NB4 (cell line): ENCODE results near the gene THSD4.

ENCODE experiments used
- DNase-seq: peaks from one replicate; pipeline ENCODE4 v3.0.0; 2010; ENCODE audit warnings: low read depth
- H3K4me3 ChIP-seq: one replicate; pipeline ENCODE4 v1.5.1; 2011; ENCODE audit warnings: mild to moderate bottlenecking, low read depth, low read length, moderate library complexity
- MAX ChIP-seq: IDR thresholded peaks from 2 replicates; pipeline ENCODE4 v1.6.1; 2011; ENCODE audit warnings: low read depth, low read length
- MYC ChIP-seq: IDR thresholded peaks from 2 replicates; pipeline ENCODE4 v1.6.1; 2011; ENCODE audit warnings: low read depth, low read length
- POLR2A ChIP-seq: IDR thresholded peaks from 2 replicates; pipeline ENCODE4 v1.6.1; 2011; ENCODE audit warnings: mild to moderate bottlenecking; ENCODE audit not compliant: insufficient read length; ENCODE audit errors: extremely low read depth
- TF ChIP-seq, protein P1 (sequence below): IDR thresholded peaks from one replicate; pipeline ENCODE4 v1.5.1; 2012; ENCODE audit warnings: low read depth, low read length

THSD4 gene

DNA sequence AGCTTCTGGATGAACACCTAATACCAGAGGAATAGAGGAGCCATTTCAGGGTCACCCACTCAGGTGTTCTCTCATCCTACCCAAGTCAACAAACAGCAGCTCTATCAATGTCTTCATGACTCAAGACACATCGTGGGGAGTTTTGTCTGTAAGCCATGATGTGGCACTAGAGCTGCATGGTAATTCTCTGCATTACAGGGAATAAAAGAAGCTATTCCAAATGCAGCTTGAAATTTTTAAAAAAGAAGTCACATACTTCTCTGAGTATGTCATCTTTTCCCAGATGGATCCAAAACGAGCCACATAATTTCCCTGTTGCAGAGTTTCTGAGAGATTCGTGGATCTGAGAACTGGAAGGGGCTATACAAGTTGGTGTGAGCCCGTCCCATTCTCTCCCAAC lies 6.1 kb upstream of the THSD4 start:
- DNase-seq: no peak
- no peak overlapping the region for H3K4me3 ChIP-seq
- no peak for TF ChIP-seq MYC
- TF ChIP-seq, protein P1, sequence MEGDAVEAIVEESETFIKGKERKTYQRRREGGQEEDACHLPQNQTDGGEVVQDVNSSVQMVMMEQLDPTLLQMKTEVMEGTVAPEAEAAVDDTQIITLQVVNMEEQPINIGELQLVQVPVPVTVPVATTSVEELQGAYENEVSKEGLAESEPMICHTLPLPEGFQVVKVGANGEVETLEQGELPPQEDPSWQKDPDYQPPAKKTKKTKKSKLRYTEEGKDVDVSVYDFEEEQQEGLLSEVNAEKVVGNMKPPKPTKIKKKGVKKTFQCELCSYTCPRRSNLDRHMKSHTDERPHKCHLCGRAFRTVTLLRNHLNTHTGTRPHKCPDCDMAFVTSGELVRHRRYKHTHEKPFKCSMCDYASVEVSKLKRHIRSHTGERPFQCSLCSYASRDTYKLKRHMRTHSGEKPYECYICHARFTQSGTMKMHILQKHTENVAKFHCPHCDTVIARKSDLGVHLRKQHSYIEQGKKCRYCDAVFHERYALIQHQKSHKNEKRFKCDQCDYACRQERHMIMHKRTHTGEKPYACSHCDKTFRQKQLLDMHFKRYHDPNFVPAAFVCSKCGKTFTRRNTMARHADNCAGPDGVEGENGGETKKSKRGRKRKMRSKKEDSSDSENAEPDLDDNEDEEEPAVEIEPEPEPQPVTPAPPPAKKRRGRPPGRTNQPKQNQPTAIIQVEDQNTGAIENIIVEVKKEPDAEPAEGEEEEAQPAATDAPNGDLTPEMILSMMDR: no peak
- TF ChIP-seq MAX: no peak
- TF ChIP-seq POLR2A: no peak

DNA sequence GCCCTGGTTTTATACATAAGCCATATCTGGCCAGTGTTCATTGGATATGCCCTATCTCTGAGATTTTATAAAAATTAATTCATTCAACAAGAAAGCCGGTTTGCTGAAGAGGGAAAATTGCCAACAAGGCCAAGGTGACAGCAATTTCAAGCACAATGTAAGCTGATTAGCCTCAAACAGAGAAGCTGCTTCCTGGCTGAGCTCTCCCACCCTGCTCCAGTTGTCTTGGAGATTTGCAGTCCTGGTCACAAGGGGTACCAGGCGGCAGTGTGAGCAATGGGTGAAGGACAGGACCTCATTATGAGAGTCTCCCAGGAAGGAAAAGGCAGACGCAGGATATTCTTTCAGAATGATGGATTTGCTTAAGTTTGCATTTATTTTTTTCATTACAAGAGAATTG lies 5.4 kb upstream of the THSD4 start:
- H3K4me3 ChIP-seq: no peak overlapping the region
- no peak for DNase-seq
- TF ChIP-seq, protein P1: no peak
- TF ChIP-seq MAX: no peak
- no peak for TF ChIP-seq POLR2A
- TF ChIP-seq MYC: no peak

DNA sequence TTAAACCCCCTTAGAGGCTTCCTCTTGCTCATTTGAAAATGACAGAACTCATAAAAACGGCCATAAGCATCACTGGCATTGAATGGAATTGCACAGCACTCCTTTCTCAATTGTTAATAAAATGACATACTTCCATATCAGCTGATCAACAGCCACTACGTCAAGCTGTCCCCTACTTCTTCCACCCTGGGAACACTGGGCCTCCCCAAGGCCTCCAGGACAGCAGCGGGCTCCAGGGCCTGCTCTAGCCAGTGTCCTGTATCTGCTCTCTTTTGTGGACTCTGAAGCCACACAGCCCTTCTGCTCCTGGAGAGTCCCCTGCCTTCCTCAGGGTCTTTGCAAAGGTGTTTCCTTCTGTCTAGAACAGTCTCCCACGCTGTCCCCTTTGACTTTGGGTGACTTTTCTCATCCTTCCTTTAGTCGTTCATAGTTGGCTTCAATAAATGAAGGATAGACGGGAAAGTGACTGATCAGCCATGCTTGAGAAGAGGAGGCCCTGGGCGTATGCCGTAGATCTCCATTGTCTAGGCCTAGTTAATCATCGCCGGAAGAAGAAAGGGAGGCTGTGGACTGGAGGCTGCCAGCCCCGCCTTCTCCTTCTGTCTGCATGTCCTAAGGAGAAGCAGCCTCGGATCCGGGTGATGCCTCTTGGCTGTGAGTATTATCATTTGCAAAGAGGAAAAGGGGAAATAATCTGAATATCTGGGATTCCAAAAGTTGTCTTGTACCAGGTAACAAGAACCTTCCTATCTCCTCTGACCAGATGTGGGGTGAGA lies 4.7 kb upstream of the THSD4 start:
- TF ChIP-seq MAX (no peak), POLR2A (no peak), MYC (no peak)
- TF ChIP-seq, protein P1: no peak
- DNase-seq: no peak
- H3K4me3 ChIP-seq: no peak overlapping the region

GRCh38 chr15:71111181-71111565 lies 4.1 kb upstream of the THSD4 start:
- no peak for DNase-seq
- TF ChIP-seq MAX (no peak), MYC (no peak), POLR2A (no peak)
- TF ChIP-seq, protein P1: no peak

DNA sequence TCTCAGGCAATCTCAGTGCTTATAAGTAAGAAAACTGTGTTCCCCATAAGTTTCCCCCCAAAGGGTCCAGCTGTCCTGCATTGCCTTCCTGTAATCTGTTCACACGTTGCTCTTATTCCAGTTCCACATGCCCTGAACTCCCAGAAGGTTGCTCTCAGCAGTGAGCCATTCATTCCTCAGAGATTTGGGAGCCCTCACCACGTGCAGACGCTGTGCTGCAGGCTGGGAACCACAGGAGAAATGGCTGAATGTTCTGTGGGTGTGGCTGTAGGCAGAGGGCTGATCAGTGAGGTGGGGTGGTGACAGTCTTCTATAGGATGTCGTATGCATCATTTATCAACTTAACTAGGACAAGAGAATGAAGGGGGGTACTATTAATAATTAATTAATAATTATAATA lies 3.3 kb upstream of the THSD4 start:
- no peak for DNase-seq
- TF ChIP-seq POLR2A: no peak
- TF ChIP-seq MAX: no peak
- TF ChIP-seq MYC: no peak
- TF ChIP-seq, protein P1: no peak
- H3K4me3 ChIP-seq: no peak overlapping the region

More at GRCh38 chr15:71111181-71111565, 4.1 kb upstream of the THSD4 start:
- H3K4me3 ChIP-seq: no peak overlapping the region

GRCh38 chr15:71112429-71112828 lies 2.8 kb upstream of the THSD4 start:
- DNase-seq: no peak

More at GRCh38 chr15:71112429-71112828, 2.8 kb upstream of the THSD4 start:
- no peak overlapping the region for H3K4me3 ChIP-seq
- no peak for TF ChIP-seq MAX
- TF ChIP-seq, protein P1: no peak
- no peak for TF ChIP-seq MYC
- no peak for TF ChIP-seq POLR2A
